Measurements from ENCODE around the gene C10orf95.
A peak's percentile ranks its signal among the peaks of the same experiment; 100 is the strongest.
"Not testable (repeated sequence)": the region's sequence is repeated elsewhere in the genome, so short reads cannot be mapped to it uniquely, and the experiment has no call there.

Gene C10orf95

DNA sequence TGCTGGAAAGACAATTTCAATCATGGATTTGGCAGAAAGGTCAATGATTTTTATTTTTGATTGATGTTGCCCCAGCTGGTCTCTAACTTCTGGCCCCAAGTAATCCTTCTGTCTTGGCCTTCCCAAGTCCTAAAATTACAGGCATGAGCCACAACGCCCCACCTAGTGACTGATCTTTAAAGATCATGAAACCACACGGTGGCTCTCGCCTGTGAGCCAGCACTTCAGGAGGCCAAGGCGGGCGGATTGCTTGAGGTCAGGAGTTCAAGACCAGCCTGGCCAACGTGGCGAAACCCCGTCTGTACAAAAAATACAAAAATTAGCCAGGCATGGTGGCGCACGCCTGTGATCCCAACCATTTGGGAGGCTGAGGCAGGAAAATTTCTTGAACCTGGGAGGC is 12.6 kb upstream of the C10orf95 start:
- DNase-seq: no peak

DNA sequence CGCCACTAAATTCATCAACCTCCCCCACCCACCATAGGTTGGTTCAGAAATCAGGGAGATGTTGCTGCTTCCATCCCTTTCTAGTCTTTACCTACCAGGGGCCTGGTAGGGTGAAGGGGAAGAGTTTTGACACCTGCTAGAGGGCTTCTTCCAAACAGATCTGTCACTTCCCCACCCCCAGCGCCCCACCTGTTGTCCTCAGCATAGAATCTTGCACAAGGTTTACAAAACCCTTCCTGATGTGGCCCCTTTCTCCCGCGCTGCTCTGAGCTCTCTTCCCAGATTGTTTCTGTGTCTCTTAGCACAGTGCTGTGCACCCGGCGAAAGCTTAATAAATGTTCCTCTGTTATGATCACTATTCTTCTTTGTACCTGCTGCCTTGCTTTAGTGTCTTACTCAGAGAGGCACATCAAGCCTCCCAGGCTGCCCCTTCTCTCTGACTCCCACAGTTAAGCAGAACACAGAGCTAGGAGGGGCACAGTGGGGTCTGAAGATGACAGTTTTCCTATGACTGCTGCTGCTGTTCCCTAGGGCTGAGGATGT is 11.2 kb upstream of the C10orf95 start:
- no peak for DNase-seq

- DNase-seq: peak; percentile 44 to 63
Observed at GRCh38 chr10:102461187-102462054, 10.1 kb upstream of the C10orf95 start.

DNA sequence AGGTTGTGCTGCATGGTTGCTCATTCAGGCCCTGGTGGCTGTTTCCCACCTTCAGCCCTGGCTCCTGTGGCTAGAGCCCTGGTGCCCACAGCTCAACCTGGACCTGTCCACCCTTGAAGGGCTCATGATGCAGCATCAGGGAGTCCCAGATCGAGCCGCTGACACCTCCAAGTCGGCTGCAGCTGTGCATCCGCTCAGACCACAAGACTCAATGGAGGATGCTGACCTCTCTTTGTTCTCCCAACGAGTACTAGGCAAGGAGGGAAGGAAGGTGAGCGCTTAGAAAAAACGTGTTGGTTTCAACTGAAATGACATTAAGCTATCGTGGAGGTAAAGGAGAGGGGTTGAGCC is 9.5 kb upstream of the C10orf95 start:
- DNase-seq: no peak

GRCh38 chr10:102458656-102459055 is 7.3 kb upstream of the C10orf95 start:
- no peak for DNase-seq

DNA sequence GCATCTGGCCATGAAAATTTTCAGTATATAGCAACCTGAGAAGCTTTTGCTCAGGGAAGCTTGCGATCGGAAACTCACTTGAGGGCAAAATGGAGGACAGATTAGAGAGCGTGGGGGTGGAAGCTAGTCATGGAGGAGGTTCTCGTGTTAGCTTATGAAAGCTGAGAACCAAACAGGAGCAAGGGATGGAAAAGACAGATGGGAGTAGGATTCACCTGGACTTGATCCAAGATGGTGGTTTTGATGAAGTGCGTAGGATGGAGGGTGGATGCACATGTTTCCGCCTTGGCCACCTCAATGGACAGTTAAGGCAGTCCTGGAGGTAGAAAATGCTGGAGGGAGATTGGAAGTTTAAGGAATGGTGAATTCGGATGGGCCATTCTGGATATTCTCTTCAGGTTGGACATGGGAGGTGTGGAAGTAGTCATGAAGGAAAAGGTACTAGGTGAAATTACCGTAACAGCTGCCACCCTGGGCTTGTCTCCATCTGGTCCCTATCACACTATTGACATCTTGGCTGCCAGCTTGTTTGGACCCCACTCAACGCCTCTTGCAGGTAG is 6.3 kb upstream of the C10orf95 start:
- no peak for DNase-seq

- DNase-seq: no peak
Observed at GRCh38 chr10:102455893-102456471, 4.6 kb upstream of the C10orf95 start.

DNA sequence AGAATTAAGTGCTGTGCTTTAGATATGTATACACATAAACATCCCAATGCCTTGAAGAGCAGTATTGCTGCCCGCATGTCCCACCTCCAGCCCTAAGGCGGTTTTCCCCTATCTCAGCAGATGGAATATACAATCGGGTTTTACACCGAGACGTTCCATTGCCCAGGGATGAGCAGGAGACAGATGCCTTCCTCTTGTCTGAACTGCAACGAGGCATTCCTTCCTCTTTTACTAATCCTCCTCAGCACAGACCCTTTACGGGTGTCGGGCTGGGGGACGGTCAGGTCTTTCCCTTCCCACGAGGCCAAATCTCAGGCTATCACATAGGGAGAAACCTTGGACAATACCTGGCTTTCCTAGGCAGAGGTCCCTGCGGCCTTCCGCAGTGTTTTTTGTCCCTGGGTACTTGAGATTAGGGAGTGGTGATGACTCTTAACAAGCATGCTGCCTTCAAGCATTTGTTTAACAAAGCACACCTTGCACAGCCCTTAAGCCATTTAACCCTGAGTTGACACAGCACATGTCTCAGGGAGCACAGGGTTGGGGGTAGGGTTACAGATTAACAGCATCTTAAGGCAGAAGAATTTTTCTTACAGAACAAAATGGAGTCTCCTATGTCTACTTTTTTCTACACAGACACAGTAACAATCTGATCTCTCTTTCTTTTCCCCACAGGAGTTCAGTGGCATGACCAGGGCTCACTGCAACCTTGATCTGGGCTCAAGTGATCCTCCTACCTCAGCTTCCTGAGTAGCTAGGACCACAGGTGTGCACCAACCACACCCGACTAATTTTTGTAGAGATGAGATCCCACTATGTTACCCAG is 3.5 kb upstream of the C10orf95 start:
- not testable (repeated sequence) for DNase-seq

DNA sequence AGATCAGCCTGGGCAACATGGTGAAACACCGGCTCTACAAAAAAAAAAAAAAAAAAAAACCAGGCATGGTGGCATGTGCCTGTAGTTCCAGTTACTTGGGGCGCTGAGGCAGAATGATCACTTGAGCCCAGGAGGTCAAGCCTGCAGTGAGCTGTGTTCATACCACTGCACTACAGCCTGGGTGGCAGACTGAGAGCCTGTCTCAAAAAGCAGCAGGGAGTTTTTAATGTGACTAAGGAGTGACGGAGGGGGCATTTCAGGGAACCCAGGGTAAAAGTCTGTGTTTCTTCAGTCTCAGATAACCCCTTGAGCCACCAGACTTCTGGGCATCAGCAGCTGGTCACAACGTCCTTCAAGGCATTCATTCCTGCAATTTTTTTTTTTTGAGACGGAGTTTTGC is 2.2 kb upstream of the C10orf95 start:
- DNase-seq: no peak

GRCh38 chr10:102452672-102453340 is 1.5 kb upstream of the C10orf95 start:
- DNase-seq: peak in 1 of 2 donors; percentile 75

DNA sequence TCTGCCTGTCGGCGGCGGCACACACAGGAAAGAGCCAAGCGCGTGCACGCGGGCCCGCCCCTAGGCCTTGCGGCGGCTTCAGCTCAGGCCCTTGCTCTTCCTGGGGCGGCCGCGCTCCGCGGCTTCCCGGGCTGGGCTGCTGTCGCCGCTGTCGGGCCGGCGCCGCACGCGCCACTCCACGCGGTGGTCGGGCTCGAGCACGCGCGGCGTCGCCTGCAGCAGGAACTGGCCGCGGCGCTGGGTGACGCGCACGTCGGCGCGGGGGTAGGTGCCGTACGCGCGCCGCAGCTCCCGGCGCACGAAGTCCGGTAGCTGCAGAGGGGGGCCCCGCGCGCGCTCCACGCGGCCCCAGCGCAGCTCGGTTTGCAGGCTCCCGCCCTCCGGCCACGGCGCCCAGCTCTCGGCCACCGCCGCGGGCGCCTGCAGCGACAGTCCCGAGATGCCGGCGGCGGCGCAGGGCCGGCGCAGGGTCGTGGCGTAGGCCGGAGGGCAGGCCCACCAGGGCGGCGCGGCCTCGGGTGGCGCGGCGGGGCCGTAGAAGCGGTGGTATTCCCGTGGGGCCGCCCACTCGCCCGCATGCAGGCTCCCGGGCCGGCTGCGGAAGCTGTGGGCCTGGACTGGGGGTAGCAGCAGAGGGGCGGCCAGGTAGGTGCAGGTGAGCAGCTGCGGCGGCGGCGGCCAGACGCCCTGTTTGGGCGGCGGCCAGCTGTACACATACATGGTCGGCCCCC is 804 bp downstream of the C10orf95 start:
- DNase-seq: peak; percentile 22 to 76

- no peak for DNase-seq
Observed at GRCh38 chr10:102450124-102450373, 1.3 kb downstream of the C10orf95 start.

GRCh38 chr10:102449321-102450123 is 1.8 kb downstream of the C10orf95 start:
- DNase-seq: no peak

DNA sequence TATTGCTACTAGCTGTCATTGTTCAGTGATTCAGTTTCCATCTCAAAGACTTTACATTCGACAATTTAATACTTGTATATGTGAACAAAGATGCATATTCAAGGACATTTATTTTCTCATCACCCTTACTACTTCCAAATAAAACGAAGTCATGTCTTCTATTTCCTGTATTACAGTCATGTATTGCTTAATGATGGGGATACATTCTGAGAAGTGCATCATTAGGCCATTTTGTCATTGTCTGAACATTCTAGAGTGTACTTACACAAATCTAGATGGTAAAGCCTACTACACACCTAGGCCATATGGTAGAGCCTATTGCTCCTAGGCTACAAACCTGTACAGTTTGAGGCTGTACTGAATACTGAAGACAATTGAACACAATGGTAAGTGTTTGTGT is 6.5 kb downstream of the C10orf95 start:
- no peak for DNase-seq

DNA sequence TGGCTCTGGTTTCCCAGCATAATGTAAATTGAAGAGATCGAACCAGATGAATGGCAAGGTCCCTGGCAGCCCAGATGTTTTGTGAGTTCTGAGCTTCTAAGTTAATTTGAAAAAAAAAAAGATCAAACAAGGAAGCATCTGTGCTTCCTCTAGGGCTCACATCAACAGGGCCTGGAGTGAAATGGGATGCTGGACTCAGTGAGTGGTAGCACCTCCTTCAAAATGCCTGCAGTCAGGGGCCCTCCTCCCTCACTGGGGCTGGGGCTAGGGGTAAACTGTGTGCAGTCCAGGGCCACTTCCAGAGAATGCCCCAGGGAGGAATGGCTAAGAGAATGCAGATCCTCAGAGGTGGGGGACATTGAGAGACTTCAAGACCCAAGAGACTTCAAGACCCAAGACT is 13.0 kb downstream of the C10orf95 start:
- no peak for DNase-seq

DNA sequence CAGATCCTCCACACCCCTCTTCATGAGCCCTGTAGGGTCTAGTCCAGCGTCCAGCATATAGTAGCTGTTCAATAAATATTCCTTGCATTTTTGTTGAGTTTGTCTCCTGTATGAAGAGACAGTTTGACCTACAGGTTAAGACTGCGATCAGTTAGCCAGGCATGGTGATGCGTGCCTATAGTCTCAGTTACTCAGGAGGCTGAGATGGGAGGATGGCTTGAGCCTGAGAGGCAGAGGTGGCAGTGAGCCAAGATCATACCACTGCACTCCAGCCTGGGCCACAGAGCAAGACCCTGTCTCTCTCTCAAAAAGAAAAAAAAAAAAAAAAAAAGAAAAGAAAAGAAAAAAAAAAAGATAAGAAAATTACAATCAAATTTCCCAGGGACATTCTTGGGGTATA is 13.8 kb downstream of the C10orf95 start:
- no peak for DNase-seq

- no peak for DNase-seq
Observed at GRCh38 chr10:102436312-102436711, 15.0 kb downstream of the C10orf95 start.

- peak in 1 of 2 donors; percentile 53 for DNase-seq
Observed at GRCh38 chr10:102435529-102436233, 15.7 kb downstream of the C10orf95 start.

- DNase-seq: no peak
Observed at GRCh38 chr10:102435133-102435497, 16.2 kb downstream of the C10orf95 start.

- no peak for DNase-seq
Observed at GRCh38 chr10:102434394-102435132, 16.8 kb downstream of the C10orf95 start.

Measured in bone marrow (tissue), 2 donors.